ENCODE measurements around the gene NABP2.

Gene NABP2

GRCh38 chr12:56213878-56214277, 10.3 kb upstream of the NABP2 start:
- DNase-seq (ENCODE audit: low read depth in 2 of 2) = no peak

GRCh38 chr12:56216461-56216860, 7.7 kb upstream of the NABP2 start:
- no peak for DNase-seq (ENCODE audit: low read depth in 2 of 2)

GRCh38 chr12:56219840-56220239, 4.3 kb upstream of the NABP2 start:
- no peak for DNase-seq (ENCODE audit: low read depth in 2 of 2)

GRCh38 chr12:56220611-56221231, 3.4 kb upstream of the NABP2 start:
- DNase-seq (ENCODE audit: low read depth in 2 of 2) = no peak

- DNase-seq (ENCODE audit: low read depth in 2 of 2) = no peak
Observed at GRCh38 chr12:56221232-56221756, 2.8 kb upstream of the NABP2 start.

- DNase-seq (ENCODE audit: low read depth in 2 of 2) = peak; percentile 78 to 88
Observed at GRCh38 chr12:56221757-56222530, 2.2 kb upstream of the NABP2 start, which contains the start of gene RNF41. TSS of gene RNF41 (minus strand) at chr12:56221922. CDS start at chr12:56214047, 7,875 bp downstream.

GRCh38 chr12:56222531-56222895, 1.6 kb upstream of the NABP2 start:
- DNase-seq (ENCODE audit: low read depth in 2 of 2) = no peak

GRCh38 chr12:56223571-56224101, 506 bp upstream of the NABP2 start:
- no peak for DNase-seq (ENCODE audit: low read depth in 2 of 2)

- DNase-seq (ENCODE audit: low read depth in 2 of 2) = no peak
Observed at GRCh38 chr12:56224954-56225353, 812 bp downstream of the NABP2 start.

- no peak for DNase-seq (ENCODE audit: low read depth in 2 of 2)
Observed at GRCh38 chr12:56229082-56229481, 4.9 kb downstream of the NABP2 start.

- DNase-seq (ENCODE audit: low read depth in 2 of 2) = no peak
Observed at GRCh38 chr12:56229916-56230431, 5.8 kb downstream of the NABP2 start, which contains the start of gene SLC39A5. TSS of gene SLC39A5 (plus strand) at chr12:56230051. CDS start at chr12:56231275, 1,224 bp downstream.

- DNase-seq (ENCODE audit: low read depth in 2 of 2) = no peak
Observed at GRCh38 chr12:56230432-56231183, 6.5 kb downstream of the NABP2 start.

- DNase-seq (ENCODE audit: low read depth in 2 of 2) = no peak
Observed at GRCh38 chr12:56231184-56231582, 7.0 kb downstream of the NABP2 start.

GRCh38 chr12:56234746-56235436, 10.7 kb downstream of the NABP2 start:
- no peak for DNase-seq (ENCODE audit: low read depth in 2 of 2)

GRCh38 chr12:56236091-56236490, 11.9 kb downstream of the NABP2 start:
- DNase-seq (ENCODE audit: low read depth in 2 of 2) = no peak

- no peak for DNase-seq (ENCODE audit: low read depth in 2 of 2)
Observed at GRCh38 chr12:56236985-56237384, 12.8 kb downstream of the NABP2 start.

GRCh38 chr12:56237552-56237951, 13.4 kb downstream of the NABP2 start:
- DNase-seq (ENCODE audit: low read depth in 2 of 2) = no peak

- DNase-seq (ENCODE audit: low read depth in 2 of 2) = no peak
Observed at GRCh38 chr12:56241424-56242303, 17.5 kb downstream of the NABP2 start.

GRCh38 chr12:56242986-56243385, 18.8 kb downstream of the NABP2 start:
- DNase-seq (ENCODE audit: low read depth in 2 of 2) = no peak

GRCh38 chr12:56243731-56244181, 19.6 kb downstream of the NABP2 start:
- DNase-seq (ENCODE audit: low read depth in 2 of 2) = no peak
